IMR-90 (cell line): Measurements from ENCODE around the gene MAP6.

ENCODE experiments used
- CEBPB ChIP-seq: IDR thresholded peaks from 2 replicates; pipeline ENCODE4 v1.6.1; 2012; ENCODE audit warnings: low read depth, low read length, improper control_type of control experiment
- CHD1 ChIP-seq: IDR thresholded peaks from 2 replicates; pipeline ENCODE4 v1.6.1; 2012; ENCODE audit warnings: low read depth, low read length, improper control_type of control experiment
- ELK1 ChIP-seq: fragments of 150-350 bp; IDR thresholded peaks from 2 replicates; pipeline ENCODE4 v1.6.1; 2016; ENCODE audit warnings: low read depth, mild to moderate bottlenecking, low read length, moderate library complexity, borderline replicate concordance
- MAZ ChIP-seq: IDR thresholded peaks from 2 replicates; pipeline ENCODE4 v1.6.1; 2012; ENCODE audit warnings: low read depth, mild to moderate bottlenecking, low read length, improper control_type of control experiment, moderate library complexity, borderline replicate concordance
- MXI1 ChIP-seq: IDR thresholded peaks from 2 replicates; pipeline ENCODE4 v1.6.1; 2012; ENCODE audit warnings: low read depth, mild to moderate bottlenecking, low read length, moderate library complexity, borderline replicate concordance
- NFE2L2 ChIP-seq: fragments of 150-350 bp; IDR thresholded peaks from 2 replicates; pipeline ENCODE4 v1.6.1; 2016; ENCODE audit warnings: low read depth, mild to moderate bottlenecking, low read length
- POLR2A ChIP-seq: IDR thresholded peaks from 2 replicates; pipeline ENCODE4 v1.6.1; 2012; ENCODE audit warnings: mild to moderate bottlenecking, low read depth, low read length
- RCOR1 ChIP-seq: IDR thresholded peaks from 2 replicates; pipeline ENCODE4 v1.6.1; 2012; ENCODE audit warnings: mild to moderate bottlenecking, low read length, improper control_type of control experiment; ENCODE audit not compliant: insufficient replicate concordance
- RFX5 ChIP-seq: IDR thresholded peaks from 2 replicates; pipeline ENCODE4 v1.8.0; 2012; ENCODE audit warnings: low read depth, mild to moderate bottlenecking, low read length, moderate library complexity
- TF ChIP-seq, protein P1 (sequence below): conservative IDR thresholded peaks from 2 replicates; pipeline ENCODE4 v1.5.1; 2012; ENCODE audit warnings: mild to moderate bottlenecking, low read depth, low read length, improper control_type of control experiment

DNA sequence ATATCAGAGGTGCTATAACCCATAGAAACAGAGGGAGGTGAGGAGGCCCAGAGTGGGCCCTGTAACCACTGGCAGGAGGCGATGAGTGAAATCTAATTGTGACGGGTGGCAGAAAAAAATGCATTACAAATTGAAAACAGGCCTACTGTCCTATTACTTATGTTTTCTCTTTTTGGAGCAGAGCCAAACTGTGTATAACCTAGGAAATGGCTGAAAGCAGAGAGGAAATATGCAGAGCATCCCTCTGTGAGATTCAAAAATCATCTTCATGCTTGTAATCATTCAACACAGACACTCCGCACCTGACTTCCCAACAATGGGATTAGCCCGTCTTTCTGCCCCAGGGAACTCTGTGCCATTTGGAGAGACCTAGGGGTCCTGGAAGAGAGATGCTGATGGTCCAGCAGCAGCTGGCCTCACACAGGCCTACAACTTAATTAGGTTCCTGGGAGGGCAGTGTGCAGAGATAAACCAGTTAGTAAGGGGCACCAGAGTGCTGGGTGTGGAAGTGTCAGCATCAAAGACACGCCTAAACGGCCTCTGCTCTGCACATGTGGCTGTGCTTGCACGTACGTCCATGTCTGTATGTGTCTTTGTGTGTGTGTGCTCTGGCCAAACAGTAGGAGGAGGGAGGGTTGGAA, 41.8 kb downstream of the MAP6 start:
- no peak for TF ChIP-seq MXI1
- TF ChIP-seq, protein P1, sequence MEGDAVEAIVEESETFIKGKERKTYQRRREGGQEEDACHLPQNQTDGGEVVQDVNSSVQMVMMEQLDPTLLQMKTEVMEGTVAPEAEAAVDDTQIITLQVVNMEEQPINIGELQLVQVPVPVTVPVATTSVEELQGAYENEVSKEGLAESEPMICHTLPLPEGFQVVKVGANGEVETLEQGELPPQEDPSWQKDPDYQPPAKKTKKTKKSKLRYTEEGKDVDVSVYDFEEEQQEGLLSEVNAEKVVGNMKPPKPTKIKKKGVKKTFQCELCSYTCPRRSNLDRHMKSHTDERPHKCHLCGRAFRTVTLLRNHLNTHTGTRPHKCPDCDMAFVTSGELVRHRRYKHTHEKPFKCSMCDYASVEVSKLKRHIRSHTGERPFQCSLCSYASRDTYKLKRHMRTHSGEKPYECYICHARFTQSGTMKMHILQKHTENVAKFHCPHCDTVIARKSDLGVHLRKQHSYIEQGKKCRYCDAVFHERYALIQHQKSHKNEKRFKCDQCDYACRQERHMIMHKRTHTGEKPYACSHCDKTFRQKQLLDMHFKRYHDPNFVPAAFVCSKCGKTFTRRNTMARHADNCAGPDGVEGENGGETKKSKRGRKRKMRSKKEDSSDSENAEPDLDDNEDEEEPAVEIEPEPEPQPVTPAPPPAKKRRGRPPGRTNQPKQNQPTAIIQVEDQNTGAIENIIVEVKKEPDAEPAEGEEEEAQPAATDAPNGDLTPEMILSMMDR = no peak
- no peak for TF ChIP-seq RFX5
- TF ChIP-seq POLR2A = no peak
- TF ChIP-seq RCOR1 = no peak
- TF ChIP-seq ELK1 = no peak
- TF ChIP-seq MAZ = no peak
- TF ChIP-seq CHD1 = no peak
- TF ChIP-seq NFE2L2 = no peak
- no peak for TF ChIP-seq CEBPB
